DMS153 (cell line): ENCODE data around the gene ABCB11.
"Not testable (repeated sequence)": the region's sequence is repeated elsewhere in the genome, so short reads cannot be mapped to it uniquely, and the experiment has no call there.

Experiments
- DNase-seq: peaks from one replicate; lab custom pipeline; 2025; lab: John Stamatoyannopoulos, UW

ABCB11 gene

GRCh38 chr2:169031202-169031601 is at the start of gene ABCB11:
Gene ABCB11, minus strand, starts transcription at chr2:169031324. Its CDS starts 13,199 bp downstream, at chr2:169018125.
- DNase-seq, result no peak

GRCh38 chr2:169080250-169081069 is 49.3 kb upstream of the ABCB11 start:
- no peak for DNase-seq

DNA sequence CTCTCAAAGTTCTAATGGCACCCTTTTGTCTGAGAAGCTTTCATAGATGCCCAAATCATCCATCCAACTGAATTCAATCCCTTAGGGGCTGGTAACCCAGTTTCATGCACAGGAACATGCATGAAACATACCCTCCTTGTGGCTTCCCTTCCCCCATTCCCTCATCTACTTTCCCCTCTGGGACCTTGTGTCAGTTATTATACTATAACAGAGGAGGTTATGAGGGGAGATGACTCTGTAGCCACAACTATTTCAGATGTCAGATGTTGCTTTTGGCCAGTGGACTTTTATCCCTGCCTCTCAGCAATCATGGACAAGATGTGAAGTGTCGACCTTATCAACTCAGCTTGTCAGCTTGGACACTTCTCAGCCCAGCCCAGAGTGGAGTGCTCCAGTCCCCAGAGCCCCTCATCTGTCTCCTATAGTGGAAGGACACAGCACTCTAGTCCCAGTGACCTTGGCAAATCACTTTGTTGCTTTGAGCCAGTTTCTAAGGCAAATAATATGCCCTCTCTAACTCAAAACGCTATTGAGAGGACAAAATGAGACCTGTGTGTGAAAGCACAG is 46.6 kb upstream of the ABCB11 start:
- DNase-seq, result no peak

GRCh38 chr2:169073963-169074751 is 43.0 kb upstream of the ABCB11 start:
- no peak for DNase-seq

DNA sequence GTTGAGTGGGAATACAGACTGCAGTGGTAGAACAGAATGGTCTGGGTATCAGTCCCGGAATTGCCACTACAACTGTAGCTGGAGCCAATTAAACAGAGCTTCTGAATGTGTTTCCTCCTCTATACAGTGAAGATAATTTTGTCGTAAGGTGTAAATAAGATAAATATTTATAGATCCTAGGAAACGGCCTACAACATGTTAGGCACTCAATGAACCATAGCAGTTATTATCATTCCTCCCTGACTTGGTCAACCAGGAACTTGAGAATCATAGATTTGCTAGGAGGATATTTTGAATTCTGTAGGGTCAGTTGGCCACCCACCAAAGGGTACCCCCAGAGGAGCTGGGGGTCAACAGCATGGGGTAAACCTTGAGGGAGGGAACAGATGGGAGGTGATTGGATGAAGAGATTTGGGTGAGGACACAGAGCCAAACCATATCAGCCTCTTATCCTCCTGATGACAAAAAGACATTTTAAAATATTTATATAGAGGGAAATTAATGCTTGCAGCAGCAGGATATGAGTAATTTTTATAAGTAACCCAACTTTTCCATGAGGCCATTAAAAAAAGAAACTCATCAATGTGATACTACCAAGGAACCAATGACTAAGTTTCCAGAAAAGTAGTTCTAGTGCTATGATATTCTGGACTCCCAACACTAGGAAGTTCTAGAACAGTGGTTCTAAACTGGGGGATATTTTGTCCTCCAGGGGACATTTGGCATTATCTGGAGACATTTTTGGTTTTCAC is 42.3 kb upstream of the ABCB11 start:
- no peak for DNase-seq

- no peak for DNase-seq
Measured at GRCh38 chr2:169072163-169072925, 41.2 kb upstream of the ABCB11 start.

DNA sequence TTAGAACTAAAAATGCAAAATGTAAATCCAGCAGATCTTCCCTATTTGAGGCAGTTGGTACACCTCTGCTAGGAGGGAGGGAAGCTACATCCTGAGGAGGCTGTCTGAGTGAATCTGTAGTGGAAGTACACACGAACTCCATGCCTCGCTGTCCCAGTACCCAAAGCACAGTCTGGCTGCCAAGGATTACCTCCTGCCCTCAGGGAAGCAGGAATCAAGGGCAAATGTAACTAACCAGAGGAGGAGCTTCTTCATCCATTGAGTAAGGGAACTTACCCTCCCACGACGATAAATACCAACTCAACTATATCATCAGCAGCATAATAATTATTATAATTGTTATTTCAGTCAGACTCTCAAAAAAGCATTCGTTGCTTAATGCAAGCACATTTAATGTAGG is 40.3 kb upstream of the ABCB11 start:
- DNase-seq, result no peak

- DNase-seq, result no peak
Measured at GRCh38 chr2:169069833-169070232, 38.7 kb upstream of the ABCB11 start.

- no peak for DNase-seq
Measured at GRCh38 chr2:169069341-169069740, 38.2 kb upstream of the ABCB11 start, which contains the start of gene DHRS9. Gene DHRS9, plus strand, starts transcription at chr2:169069563. Its CDS starts 12,019 bp downstream, at chr2:169081582.

DNA sequence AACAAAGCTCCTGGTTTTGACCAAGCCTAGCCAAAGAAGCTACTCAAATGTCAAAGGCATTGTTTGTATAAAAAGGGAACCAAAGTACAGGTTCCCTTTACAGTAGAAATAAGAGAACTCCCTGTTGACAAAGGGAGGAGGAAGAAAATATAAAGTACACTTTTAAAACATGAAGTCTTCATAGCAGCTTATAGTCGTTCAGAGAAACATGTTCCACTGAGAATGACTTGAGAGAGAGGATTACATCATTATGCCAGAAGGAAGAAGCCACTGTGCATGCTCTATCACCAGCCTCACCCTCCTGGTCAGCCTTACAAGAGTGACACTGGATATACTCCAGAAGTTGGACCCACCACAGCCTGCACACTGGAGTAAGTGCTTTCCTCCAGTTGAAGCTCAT is 35.8 kb upstream of the ABCB11 start:
- no peak for DNase-seq

DNA sequence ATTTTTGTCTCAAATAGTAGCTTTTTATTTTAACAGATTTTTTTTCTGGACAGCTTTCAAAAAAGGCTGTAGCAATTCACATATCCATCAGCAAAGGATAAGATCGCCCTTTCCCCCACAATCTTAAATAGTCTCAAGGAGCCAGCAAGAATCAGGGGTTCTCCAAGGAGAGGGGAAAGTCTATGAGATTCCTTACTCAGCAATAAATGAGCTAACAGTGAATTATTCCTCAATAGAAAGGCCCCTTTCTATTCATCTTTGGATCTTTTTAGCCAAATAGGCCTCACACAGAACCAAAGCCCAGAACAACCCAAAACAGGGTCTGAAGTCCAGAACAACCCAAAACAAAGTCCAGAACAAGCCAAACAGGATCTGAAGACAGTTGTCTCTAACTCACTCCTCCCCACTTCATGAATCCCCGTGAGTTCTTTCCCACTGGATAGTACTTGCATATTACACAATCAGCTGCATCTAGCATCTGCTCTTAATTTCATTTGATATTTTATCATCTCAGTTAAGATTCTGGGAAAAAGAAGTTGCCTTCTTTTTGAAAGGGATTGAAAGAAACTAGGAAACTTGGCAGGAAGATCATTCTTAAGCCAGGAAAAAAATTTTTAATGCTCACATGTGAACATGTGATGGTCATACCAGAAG is 34.9 kb upstream of the ABCB11 start:
- DNase-seq, result no peak

DNA sequence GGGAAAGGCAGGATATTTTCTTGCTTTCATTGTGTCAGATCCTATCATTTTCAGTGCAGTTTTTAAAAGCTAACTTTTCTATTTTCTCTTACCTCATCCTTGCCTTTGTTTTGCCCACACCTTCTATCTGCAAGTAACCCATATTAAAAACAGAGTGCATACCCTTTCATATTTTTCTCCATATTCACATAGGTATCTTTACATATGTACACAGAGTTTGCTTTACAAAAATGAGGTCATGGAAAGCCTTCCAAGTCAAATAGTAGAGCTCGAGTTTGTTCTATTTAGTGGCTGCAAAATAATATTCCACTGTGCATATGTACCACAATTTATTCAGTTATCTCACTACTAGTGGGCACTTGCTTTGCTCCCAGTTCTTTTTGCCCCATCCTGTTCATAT is 34.3 kb upstream of the ABCB11 start:
- no peak for DNase-seq

GRCh38 chr2:169064199-169064598 is 33.1 kb upstream of the ABCB11 start:
- not testable (repeated sequence) for DNase-seq

DNA sequence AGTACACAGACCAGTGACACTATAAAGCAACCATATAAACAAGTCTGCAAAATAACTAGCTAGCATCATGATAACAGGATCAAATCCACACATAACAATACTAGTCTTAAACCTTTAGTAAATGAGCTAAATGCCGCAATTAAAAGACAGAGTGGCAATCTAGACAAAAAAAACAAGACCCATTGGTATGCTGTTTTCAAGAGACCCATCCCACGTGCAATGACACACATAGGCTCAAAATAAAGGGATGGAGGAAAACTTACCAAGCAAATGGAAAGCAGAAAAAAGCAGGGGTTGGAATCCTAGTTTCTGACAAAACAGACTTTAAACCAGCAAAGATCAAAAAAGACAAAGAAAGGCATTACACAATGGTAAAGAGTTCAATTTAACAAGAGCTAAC is 23.5 kb upstream of the ABCB11 start:
- not testable (repeated sequence) for DNase-seq

DNA sequence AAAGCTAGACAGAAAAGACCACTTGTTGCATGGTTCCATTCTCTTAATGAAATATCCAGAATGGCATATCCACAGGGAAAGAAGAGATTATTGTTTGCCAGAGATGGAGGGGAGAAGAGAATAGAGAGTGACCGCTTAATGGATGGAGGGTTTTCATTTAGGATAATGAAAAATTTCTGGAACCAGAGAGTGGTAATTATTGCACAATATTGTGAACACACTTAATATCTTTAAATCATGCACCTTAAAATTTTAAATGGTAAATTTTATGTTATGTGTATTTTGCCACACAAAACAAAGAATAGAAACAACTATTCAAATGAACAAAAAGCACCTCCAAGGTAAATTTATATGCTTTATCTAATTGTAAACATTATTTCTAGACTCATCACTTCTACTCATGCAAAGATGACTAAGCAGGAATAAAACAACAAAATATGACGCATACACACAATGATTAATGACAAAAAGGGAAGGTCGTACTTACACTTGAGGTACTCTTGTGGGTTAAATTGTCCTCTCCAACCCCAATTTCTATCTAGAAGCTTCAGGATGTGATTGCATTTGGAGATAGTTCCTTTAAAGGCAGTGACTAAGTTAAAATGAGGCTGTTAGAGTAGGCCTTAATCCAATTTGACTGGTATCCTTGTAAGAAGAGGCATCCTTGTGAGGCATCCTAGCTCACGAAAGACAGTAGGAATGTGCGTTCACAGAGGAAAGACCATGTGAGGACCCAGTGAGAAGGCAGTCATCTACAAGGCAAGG is 19.5 kb upstream of the ABCB11 start:
- no peak for DNase-seq

- no peak for DNase-seq
Measured at GRCh38 chr2:169049142-169049541, 18.0 kb upstream of the ABCB11 start.

GRCh38 chr2:169047256-169048250 is 16.4 kb upstream of the ABCB11 start:
- DNase-seq, result no peak

- DNase-seq, result no peak
Measured at GRCh38 chr2:169046440-169047151, 15.5 kb upstream of the ABCB11 start.
